Gastroesophageal sphincter (tissue), 3 donors: ENCODE results near the gene CARD6.

Source experiments
- CTCF ChIP-seq, 4 experiments: fragments of 200-600 bp in 2 of 4; fragments of 450-650 bp in 2 of 4; sonication (generic) in 1 of 4; IDR thresholded peaks; one replicate each; pipeline ENCODE4 v1.5.1; 2017 to 2019; ENCODE audit warnings: antibody characterized with exemption in 4 of 4, mild to moderate bottlenecking in 2 of 4, moderate library complexity in 2 of 4
- POLR2A ChIP-seq, 2 donors: fragments of 450-650 bp; IDR thresholded peaks; one replicate each; pipeline ENCODE4 v1.6.1; 2017; ENCODE audit warnings: antibody characterized with exemption in 2 of 2, mild to moderate bottlenecking in 2 of 2, moderate library complexity in 1 of 2

- peak; percentile 46 to 59 (median 50) for TF ChIP-seq CTCF (IDR thresholded peaks at IDR 0.05)
- no peak for TF ChIP-seq POLR2A (IDR thresholded peaks at IDR 0.05)
Measured at GRCh38 chr5:40879163-40879942, 38.2 kb downstream of the CARD6 start.
